ENCODE measurements around the gene MLN.

MLN gene, protein sequence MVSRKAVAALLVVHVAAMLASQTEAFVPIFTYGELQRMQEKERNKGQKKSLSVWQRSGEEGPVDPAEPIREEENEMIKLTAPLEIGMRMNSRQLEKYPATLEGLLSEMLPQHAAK

DNA sequence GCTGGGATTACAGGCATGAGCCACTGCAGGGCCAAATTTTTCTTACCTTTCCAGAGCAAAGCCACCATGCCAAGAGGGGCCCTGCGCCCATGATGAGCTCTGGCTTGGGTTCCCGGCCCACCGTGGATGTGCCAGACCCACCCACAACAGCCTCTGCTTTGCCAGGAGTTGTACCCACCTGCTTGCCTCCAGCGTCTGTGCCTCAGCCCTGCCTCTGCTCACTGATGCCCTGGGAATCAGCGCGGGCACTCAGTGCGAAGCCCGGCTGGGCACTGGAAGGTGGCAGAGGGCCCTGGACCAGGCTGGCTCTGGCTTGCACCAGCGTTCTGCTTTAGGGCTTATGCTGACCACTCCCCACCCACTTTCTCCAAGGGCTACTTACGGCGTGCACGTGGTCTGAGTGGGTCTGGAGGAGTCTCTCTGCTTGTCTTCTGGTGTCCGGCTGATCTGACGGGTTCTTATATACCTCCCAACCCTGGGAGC lies at the start of gene MLN:
MLN (minus strand) TSS at position 433 of the 483 bp plus-strand sequence. CDS start 2,840 bp downstream, outside the sequence.
- Histone ChIP-seq H3K27ac (ENCODE audit: low read depth, low read length) (no peak within 1 kb of the TSS), H3K36me3 (ENCODE audit: control insufficient read depth, insufficient read depth, low read length) (no peaks in the 10 kb centered on the region), H3K27me3 (ENCODE audit: control insufficient read depth, insufficient read depth, low read length) (peaks cover 3% of the 10 kb centered on the region; the same call in 1 of the 2 replicates), H3K4me3 (ENCODE audit: low read depth, low read length) (no peak within 1 kb of the TSS), H3K9ac (ENCODE audit: low read length) (no peak within 1 kb of the TSS), H3K4me1 (ENCODE audit: control insufficient read depth, insufficient read depth, low read length) (peaks cover 32% of the 10 kb centered on the region), H3K9me3 (ENCODE audit: control insufficient read depth, insufficient read depth, low read depth, low read length) (no peaks in the 10 kb centered on the region)

GRCh38 chr6:33853026-33853425 lies 49.2 kb upstream of the MLN start:
- Histone ChIP-seq H3K9me3 (ENCODE audit: control insufficient read depth, insufficient read depth, low read depth, low read length) (no peaks in the 10 kb centered on the region), H3K27me3 (ENCODE audit: control insufficient read depth, insufficient read depth, low read length) (no peaks in the 10 kb centered on the region; the same call in 1 of the 2 replicates), H3K36me3 (ENCODE audit: control insufficient read depth, insufficient read depth, low read length) (no peaks in the 10 kb centered on the region), H3K4me1 (ENCODE audit: control insufficient read depth, insufficient read depth, low read length) (peaks cover 28% of the 10 kb centered on the region), H3K27ac (ENCODE audit: low read depth, low read length) (no peak overlapping the region), H3K9ac (ENCODE audit: low read length) (no peak overlapping the region), H3K4me3 (ENCODE audit: low read depth, low read length) (no peak overlapping the region)

DNA sequence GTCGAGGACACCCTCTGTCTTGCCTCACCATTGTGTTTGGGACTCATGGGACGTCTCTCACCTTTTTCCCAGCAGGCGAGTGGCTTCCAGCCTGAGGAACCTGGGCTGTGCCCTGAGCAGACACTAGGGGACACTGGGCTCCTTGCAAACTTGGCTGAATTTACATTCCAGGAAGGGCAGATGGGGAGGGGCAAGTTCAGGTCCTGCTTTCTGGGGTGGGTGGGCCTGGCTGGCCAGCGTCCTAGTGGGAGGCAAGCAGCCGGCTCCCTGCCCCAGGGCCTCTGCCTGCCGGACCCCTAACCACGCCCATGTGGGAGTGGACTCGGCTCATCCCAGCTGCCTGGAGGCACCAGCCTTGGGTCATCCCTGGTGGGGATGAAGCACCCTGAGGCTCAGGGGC lies 48.2 kb upstream of the MLN start:
- Histone ChIP-seq H3K4me1 (ENCODE audit: control insufficient read depth, insufficient read depth, low read length) (peaks cover 28% of the 10 kb centered on the region), H3K9me3 (ENCODE audit: control insufficient read depth, insufficient read depth, low read depth, low read length) (no peaks in the 10 kb centered on the region), H3K4me3 (ENCODE audit: low read depth, low read length) (no peak overlapping the region), H3K36me3 (ENCODE audit: control insufficient read depth, insufficient read depth, low read length) (no peaks in the 10 kb centered on the region), H3K27me3 (ENCODE audit: control insufficient read depth, insufficient read depth, low read length) (no peaks in the 10 kb centered on the region; the same call in 1 of the 2 replicates), H3K9ac (ENCODE audit: low read length) (no peak overlapping the region), H3K27ac (ENCODE audit: low read depth, low read length) (no peak overlapping the region)

- Histone ChIP-seq H3K36me3 (ENCODE audit: control insufficient read depth, insufficient read depth, low read length) (no peaks in the 10 kb centered on the region), H3K4me1 (ENCODE audit: control insufficient read depth, insufficient read depth, low read length) (peaks cover 28% of the 10 kb centered on the region), H3K9ac (ENCODE audit: low read length) (no peak overlapping the region), H3K27ac (ENCODE audit: low read depth, low read length) (no peak overlapping the region), H3K27me3 (ENCODE audit: control insufficient read depth, insufficient read depth, low read length) (no peaks in the 10 kb centered on the region), H3K9me3 (ENCODE audit: control insufficient read depth, insufficient read depth, low read depth, low read length) (no peaks in the 10 kb centered on the region), H3K4me3 (ENCODE audit: low read depth, low read length) (no peak overlapping the region)
Observed at GRCh38 chr6:33850869-33851541, 47.2 kb upstream of the MLN start.

GRCh38 chr6:33850296-33850695 lies 46.5 kb upstream of the MLN start:
- no peaks in the 10 kb centered on the region for H3K36me3 ChIP-seq (ENCODE audit: control insufficient read depth, insufficient read depth, low read length)
- no peak overlapping the region for H3K4me3 ChIP-seq (ENCODE audit: low read depth, low read length)
- H3K9ac ChIP-seq (ENCODE audit: low read length) = no peak overlapping the region
- H3K27me3 ChIP-seq (ENCODE audit: control insufficient read depth, insufficient read depth, low read length) = no peaks in the 10 kb centered on the region
- no peak overlapping the region for H3K27ac ChIP-seq (ENCODE audit: low read depth, low read length)
- no peaks in the 10 kb centered on the region for H3K9me3 ChIP-seq (ENCODE audit: control insufficient read depth, insufficient read depth, low read depth, low read length)
- H3K4me1 ChIP-seq (ENCODE audit: control insufficient read depth, insufficient read depth, low read length) = peaks cover 28% of the 10 kb centered on the region

DNA sequence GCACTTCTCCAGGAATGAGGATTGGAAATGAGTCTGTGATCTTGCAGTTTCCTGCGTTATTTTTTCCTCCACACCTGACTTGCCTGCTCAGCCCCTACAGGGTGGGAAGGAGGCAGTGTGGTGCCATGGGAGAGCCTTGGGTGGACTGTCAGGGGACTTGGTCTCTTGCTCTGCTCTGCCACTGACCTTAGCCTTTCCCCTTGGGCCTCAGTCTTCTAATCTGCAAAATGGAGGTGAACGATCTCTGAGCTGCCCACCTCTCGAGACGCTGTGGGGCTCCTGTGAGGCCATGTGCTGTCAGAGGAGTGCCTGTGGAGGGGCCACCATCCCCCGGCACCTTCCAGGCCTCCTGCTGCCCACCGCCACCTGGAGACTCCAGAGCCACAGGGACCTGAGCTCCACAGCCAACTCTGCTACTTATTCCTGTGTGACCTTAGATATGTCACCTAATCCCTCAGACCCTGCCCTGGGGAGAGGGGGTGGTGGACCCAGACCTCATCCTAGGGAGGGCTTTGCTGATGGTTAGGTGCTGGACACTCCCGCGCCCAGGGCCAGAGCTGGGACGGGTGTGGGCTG lies 45.8 kb upstream of the MLN start:
- Histone ChIP-seq H3K4me1 (ENCODE audit: control insufficient read depth, insufficient read depth, low read length) (peaks cover 27% of the 10 kb centered on the region), H3K27ac (ENCODE audit: low read depth, low read length) (no peak overlapping the region), H3K4me3 (ENCODE audit: low read depth, low read length) (no peak overlapping the region), H3K9me3 (ENCODE audit: control insufficient read depth, insufficient read depth, low read depth, low read length) (no peaks in the 10 kb centered on the region), H3K27me3 (ENCODE audit: control insufficient read depth, insufficient read depth, low read length) (no peaks in the 10 kb centered on the region), H3K36me3 (ENCODE audit: control insufficient read depth, insufficient read depth, low read length) (no peaks in the 10 kb centered on the region), H3K9ac (ENCODE audit: low read length) (no peak overlapping the region)

- no peak overlapping the region for H3K4me3 ChIP-seq (ENCODE audit: low read depth, low read length)
Observed at GRCh38 chr6:33848484-33848883, 44.7 kb upstream of the MLN start.

DNA sequence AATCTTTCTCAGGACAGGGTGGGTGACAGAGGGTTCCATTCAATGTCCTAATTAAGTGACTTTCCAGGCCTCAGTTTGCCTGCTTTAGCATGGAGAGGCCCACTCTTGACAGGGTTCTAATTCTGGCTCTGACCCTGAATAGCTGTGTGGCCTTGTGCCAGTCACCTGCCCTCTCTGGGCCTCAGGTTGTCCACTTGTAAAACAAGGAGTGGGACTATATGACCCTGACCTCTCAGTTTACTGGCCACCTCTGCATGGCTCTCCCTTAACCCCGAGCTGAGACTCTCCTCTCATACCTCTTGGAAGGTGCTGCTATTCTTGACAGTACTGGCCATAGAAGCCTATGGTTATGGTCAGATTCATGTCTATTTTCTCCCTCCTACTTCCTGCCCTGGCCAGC lies 44.1 kb upstream of the MLN start:
- Histone ChIP-seq H3K4me1 (ENCODE audit: control insufficient read depth, insufficient read depth, low read length) (peaks cover 33% of the 10 kb centered on the region), H3K9me3 (ENCODE audit: control insufficient read depth, insufficient read depth, low read depth, low read length) (no peaks in the 10 kb centered on the region), H3K36me3 (ENCODE audit: control insufficient read depth, insufficient read depth, low read length) (no peaks in the 10 kb centered on the region), H3K27me3 (ENCODE audit: control insufficient read depth, insufficient read depth, low read length) (no peaks in the 10 kb centered on the region), H3K27ac (ENCODE audit: low read depth, low read length) (no peak overlapping the region), H3K4me3 (ENCODE audit: low read depth, low read length) (no peak overlapping the region), H3K9ac (ENCODE audit: low read length) (no peak overlapping the region)

More at GRCh38 chr6:33848484-33848883, 44.7 kb upstream of the MLN start:
- peaks cover 27% of the 10 kb centered on the region for H3K4me1 ChIP-seq (ENCODE audit: control insufficient read depth, insufficient read depth, low read length)
- no peaks in the 10 kb centered on the region for H3K9me3 ChIP-seq (ENCODE audit: control insufficient read depth, insufficient read depth, low read depth, low read length)
- H3K27ac ChIP-seq (ENCODE audit: low read depth, low read length) = no peak overlapping the region
- H3K27me3 ChIP-seq (ENCODE audit: control insufficient read depth, insufficient read depth, low read length) = no peaks in the 10 kb centered on the region
- H3K9ac ChIP-seq (ENCODE audit: low read length) = no peak overlapping the region
- H3K36me3 ChIP-seq (ENCODE audit: control insufficient read depth, insufficient read depth, low read length) = no peaks in the 10 kb centered on the region

GRCh38 chr6:33847078-33847477 lies 43.3 kb upstream of the MLN start:
- Histone ChIP-seq H3K27ac (ENCODE audit: low read depth, low read length) (no peak overlapping the region), H3K4me3 (ENCODE audit: low read depth, low read length) (no peak overlapping the region), H3K9me3 (ENCODE audit: control insufficient read depth, insufficient read depth, low read depth, low read length) (no peaks in the 10 kb centered on the region), H3K4me1 (ENCODE audit: control insufficient read depth, insufficient read depth, low read length) (peaks cover 32% of the 10 kb centered on the region), H3K27me3 (ENCODE audit: control insufficient read depth, insufficient read depth, low read length) (no peaks in the 10 kb centered on the region), H3K36me3 (ENCODE audit: control insufficient read depth, insufficient read depth, low read length) (no peaks in the 10 kb centered on the region), H3K9ac (ENCODE audit: low read length) (no peak overlapping the region)

DNA sequence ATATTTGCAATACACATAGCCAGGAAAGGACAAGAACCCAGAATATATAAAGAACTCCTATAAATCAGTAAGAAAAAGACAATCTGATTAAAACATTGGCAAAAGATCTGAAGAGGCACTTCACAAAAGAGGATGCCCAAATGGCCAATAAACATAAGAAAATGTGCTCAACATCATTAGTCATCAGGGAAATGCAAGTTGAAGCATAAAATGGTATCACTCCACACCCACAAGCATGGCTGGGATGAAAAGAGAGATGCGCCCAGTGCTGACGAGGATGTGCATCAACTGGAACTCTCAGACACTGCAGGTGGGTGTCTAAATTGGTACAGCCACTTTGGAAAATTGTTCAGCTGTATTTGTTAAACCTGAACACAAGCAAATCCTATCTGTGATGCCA lies 42.4 kb upstream of the MLN start:
- Histone ChIP-seq H3K27me3 (ENCODE audit: control insufficient read depth, insufficient read depth, low read length) (no peaks in the 10 kb centered on the region), H3K4me1 (ENCODE audit: control insufficient read depth, insufficient read depth, low read length) (peaks cover 26% of the 10 kb centered on the region), H3K9me3 (ENCODE audit: control insufficient read depth, insufficient read depth, low read depth, low read length) (no peaks in the 10 kb centered on the region), H3K9ac (ENCODE audit: low read length) (no peak overlapping the region), H3K36me3 (ENCODE audit: control insufficient read depth, insufficient read depth, low read length) (no peaks in the 10 kb centered on the region), H3K27ac (ENCODE audit: low read depth, low read length) (no peak overlapping the region), H3K4me3 (ENCODE audit: low read depth, low read length) (no peak overlapping the region)

GRCh38 chr6:33845031-33845745 lies 41.4 kb upstream of the MLN start:
- Histone ChIP-seq H3K4me1 (ENCODE audit: control insufficient read depth, insufficient read depth, low read length) (peaks cover 22% of the 10 kb centered on the region; the same call in 1 of the 2 replicates), H3K9ac (ENCODE audit: low read length) (no peak overlapping the region), H3K9me3 (ENCODE audit: control insufficient read depth, insufficient read depth, low read depth, low read length) (no peaks in the 10 kb centered on the region), H3K27ac (ENCODE audit: low read depth, low read length) (no peak overlapping the region), H3K36me3 (ENCODE audit: control insufficient read depth, insufficient read depth, low read length) (no peaks in the 10 kb centered on the region), H3K4me3 (ENCODE audit: low read depth, low read length) (no peak overlapping the region), H3K27me3 (ENCODE audit: control insufficient read depth, insufficient read depth, low read length) (no peaks in the 10 kb centered on the region)

All from HUES6 (cell line).